Raji (cell line): ENCODE data around the gene ACADVL.

ENCODE experiments used
- POLR2A ChIP-seq: IDR thresholded peaks from 2 replicates; pipeline ENCODE4 v1.6.1; 2011; ENCODE audit warnings: low read depth, low read length, control low read depth; ENCODE audit not compliant: insufficient read depth

Gene ACADVL

DNA sequence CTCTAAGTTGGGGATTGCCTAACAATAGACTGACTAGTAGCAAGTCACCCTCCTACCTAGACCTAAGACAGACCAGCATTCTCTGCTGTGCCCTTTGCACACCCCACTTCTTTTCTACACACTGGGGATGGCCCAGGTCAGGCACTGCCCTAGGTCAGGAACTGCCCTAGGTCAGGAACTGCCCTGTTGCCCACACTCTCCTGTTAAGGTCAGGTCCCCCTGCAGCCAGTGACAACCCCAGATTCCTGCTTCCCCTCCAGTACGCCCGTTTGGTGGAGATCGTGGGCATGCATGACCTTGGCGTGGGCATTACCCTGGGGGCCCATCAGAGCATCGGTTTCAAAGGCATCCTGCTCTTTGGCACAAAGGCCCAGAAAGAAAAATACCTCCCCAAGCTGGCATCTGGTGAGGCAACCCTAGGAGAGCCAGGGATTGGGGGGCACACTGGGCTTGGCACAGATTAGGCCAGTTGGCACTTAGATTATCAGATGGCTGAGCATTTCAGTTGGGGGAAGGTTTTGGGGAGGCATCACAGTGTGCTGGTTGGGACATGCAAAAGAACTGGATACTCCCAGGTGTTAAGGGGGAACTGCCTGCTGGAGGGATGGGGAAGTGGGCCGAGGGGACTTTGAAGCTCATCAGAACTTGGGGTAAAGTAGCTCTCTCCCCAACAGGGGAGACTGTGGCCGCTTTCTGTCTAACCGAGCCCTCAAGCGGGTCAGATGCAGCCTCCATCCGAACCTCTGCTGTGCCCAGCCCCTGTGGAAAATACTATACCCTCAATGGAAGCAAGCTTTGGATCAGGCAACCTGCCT, 1.7 kb downstream of the ACADVL start:
- peak; percentile 19; the same call in 1 of the 2 replicates for TF ChIP-seq POLR2A

DNA sequence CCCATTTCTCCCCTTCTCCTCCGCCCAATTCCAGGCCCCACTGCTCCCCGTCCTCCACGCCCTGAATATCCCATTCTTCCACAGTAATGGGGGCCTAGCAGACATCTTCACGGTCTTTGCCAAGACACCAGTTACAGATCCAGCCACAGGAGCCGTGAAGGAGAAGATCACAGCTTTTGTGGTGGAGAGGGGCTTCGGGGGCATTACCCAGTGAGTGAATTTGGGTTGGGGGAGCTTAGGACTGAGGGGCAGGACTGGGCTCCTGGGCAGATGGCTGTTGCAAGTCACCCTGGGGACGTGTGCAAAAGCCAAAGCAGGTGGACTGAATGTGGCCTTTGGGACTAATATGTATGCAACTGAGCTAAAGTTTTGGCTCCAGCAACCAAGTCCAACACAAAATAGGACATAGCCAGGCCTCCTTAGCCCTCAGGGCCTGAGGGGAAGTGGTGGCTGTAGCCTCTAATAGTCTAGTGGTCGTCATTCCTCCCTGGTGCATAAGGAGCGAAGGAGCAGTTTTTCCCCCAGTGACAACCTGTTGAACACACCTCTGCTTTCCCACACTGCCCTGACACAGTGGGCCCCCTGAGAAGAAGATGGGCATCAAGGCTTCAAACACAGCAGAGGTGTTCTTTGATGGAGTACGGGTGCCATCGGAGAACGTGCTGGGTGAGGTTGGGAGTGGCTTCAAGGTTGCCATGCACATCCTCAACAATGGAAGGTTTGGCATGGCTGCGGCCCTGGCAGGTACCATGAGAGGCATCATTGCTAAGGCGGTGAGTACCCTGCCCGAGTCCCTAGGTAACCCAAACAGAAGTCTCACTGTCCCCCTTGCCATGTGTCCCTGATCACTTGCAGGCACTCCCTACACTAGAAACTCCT, 2.6 kb downstream of the ACADVL start:
- peak; percentile 16; the same call in 1 of the 2 replicates for TF ChIP-seq POLR2A

DNA sequence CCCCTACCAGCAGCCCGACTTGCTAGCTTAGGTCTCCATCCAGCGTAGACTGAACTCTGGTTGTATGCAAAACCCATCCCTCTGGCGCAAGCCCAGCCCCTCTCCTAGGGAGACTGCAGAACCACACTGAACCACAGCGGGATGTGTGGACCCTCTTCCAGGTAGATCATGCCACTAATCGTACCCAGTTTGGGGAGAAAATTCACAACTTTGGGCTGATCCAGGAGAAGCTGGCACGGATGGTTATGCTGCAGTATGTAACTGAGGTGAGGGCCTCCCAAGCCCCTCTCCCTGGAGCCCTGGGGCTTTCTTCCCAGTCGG, 3.2 kb downstream of the ACADVL start:
- TF ChIP-seq POLR2A, result no peak; the same call in 1 of the 2 replicates

DNA sequence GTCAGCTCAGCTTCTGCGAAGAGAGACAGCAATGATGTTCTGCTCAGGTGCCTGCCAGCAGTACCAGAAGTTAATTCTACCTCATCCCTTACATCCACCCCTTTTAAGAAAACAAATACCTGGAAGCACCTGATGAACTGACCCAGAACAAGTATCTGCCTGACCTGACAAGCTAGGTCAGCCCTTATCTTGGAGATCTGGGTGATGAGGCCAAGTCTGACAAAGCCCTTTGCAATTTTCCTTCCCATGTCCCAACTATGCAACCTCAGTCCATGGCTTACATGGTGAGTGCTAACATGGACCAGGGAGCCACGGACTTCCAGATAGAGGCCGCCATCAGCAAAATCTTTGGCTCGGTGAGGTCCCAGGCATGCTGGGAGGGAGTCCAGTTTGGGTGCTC, 3.6 kb downstream of the ACADVL start:
- no peak for TF ChIP-seq POLR2A

DNA sequence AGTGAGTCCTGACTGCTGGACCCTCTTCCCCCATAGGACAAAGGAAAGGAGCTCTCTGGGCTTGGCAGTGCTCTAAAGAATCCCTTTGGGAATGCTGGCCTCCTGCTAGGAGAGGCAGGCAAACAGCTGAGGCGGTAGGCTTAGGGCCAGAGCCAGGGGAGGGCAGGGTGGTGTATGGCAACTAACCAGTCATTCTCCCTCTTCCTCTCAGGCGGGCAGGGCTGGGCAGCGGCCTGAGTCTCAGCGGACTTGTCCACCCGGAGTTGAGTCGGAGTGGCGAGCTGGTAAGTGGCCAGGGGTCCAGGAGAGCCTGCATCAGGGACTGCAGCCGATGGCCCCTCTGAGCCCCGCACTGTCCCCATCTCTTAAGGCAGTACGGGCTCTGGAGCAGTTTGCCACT, 4.4 kb downstream of the ACADVL start:
- TF ChIP-seq POLR2A, result no peak

DNA sequence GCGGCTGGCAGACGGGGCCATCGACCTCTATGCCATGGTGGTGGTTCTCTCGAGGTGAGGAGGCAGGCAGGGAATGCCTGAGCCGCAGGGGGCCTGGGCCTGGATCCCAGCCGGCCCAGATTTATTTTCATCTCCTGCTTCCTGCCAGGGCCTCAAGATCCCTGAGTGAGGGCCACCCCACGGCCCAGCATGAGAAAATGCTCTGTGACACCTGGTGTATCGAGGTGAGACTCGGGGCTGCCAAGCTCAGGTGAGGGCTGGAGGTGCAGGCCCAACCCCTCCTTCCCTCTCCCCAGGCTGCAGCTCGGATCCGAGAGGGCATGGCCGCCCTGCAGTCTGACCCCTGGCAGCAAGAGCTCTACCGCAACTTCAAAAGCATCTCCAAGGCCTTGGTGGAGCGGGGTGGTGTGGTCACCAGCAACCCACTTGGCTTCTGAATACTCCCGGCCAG, 4.9 kb downstream of the ACADVL start:
- TF ChIP-seq POLR2A, result no peak

DNA sequence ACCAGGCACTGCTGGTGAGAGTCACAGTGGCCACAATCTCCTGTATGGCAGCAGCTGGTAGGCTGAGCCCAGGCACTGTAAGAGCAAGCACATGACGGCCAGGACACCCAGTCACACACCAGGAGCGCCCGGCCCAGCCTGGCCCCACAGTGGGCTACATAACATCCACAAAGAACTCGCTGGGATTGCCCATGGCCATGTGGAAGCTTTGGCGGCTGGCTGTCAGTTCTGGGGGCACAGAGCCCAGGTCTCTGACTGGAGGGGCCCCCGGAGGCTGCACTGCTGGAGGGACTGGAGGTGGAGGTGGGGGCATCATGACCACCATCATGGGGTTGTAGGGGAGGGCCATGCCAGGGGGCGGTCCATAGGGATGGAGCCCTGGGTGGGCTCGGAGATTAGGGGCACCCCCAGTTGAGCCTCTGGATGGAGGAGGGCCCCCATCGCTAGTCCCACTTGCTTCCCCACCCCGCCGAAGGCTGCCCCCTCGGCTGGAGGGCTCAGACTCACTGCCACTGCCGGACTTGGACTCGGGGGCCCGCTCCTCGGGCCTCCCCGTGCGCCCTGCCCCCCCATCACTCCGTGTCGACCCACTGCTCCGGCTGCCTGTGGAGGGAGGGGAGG, 6.1 kb downstream of the ACADVL start:
- TF ChIP-seq POLR2A, result no peak

DNA sequence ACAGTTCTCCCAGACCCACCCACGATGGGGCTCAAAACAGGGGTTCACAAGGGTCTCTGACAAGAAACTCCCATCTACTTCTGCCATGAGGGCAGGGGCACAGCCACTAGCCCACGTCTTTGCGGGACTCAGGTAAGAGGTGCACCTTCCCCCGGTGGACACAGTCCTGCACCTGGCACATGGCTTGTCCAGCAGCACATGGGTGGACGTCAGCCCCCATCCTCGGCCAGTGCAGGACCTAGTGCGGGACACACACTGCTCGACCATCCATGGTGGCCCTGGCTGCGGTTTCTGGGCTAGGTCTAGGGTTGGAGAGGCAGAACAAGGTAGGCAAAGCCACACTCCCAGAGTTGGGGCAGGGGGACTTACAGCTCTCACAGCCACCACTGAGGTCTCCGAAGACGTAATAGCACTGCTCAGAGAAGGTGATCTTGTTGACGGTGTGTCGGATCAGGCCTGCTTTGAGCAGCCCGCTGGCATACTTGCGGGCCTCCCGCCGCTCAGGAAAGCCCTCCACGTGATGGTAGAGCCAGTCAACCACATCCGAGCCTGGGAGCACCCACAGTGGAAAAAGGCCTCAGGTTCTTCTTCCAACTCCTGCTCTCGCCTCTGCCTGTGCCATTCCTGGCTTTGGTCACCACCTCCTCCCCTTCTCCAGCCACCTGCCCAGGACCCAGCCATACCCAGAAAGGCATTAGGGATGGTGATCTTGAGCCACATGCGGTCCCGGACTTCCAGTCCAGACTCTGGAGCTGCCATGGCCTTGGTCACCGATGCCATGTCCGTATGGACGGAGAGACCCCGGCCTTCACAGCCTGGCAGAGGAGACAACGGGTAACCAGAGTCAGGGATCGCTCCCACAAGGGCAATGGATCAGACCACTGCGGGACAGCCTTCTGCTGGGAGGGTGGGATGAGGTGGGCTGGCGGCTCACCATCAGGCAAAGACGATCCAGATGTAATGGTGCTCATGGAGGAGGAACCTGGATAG, 7.3 kb downstream of the ACADVL start:
- TF ChIP-seq POLR2A, result no peak

DNA sequence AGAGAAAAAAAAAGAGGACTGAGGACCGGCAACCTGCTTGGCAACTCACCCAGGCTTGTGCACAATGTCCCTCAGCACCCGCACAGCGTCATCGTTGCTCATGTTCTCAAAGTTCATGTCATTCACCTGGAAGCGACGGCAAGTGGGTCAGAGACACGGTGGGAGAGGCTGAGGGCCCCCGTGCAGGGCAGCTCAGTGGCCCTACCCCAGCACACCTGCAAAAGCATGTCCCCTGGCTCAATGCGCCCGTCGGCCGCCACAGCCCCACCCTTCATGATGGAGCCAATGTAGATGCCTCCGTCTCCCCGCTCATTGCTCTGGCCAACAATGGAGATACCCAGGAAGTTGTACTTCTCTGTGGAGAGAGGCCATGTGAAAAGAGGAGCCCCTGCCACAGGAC, 9.2 kb downstream of the ACADVL start:
- TF ChIP-seq POLR2A, result no peak

DNA sequence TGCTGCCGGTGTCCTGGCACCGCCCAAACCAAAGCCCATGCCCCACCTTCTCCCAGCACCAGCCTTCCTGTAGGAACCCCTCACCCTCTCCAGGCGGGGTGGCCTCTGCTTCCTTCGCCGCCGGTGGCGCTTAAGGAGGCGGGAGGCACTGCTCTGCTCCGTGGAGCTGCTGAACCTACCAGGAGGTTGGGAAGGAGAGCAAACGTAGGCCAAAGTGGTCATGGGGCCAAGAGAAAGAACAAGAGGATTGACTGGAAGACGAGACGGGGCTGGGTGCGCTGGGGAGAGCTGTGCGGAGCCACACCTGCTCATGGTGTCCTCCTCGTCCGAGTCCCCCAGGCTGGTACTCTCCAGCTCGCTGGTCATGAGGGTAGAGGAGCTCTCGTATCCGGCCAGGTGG, 9.8 kb downstream of the ACADVL start:
- no peak for TF ChIP-seq POLR2A

DNA sequence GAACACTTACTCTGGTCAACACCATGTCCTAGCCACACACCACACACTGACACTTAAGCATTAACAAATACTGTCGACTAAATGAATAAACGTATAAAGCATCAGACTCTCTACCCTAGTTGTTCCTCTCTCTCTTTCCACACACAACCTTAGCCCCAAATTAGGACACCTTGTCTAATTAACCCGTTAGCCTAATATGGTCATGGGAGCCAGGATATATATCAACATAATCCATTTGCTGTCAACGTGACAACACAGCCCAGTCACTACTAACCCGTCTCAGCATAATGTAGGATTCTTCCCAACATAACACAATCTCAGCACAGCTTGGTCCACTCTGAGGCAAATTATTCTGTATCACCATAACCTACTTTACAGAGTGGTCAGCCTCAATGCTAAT, 12.4 kb downstream of the ACADVL start:
- TF ChIP-seq POLR2A, result no peak

DNA sequence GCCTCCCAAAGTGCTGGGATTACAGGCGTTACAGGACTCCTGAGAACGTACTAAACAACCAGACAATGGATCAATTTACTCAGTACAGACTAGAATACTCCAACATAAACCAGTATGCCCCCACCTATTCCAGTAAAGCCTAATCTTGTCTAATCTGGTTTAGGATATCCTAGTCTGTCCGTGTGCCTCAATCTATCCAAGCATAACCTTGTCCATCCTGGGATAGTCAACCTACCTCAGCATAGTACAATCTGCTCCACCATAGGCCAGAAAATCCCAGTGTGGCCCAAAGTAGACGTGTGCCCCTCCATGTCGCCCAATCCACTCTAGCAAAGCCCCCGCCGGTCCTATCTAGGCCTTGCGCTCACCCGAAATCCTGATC, 14.0 kb downstream of the ACADVL start:
- TF ChIP-seq POLR2A, result no peak

DNA sequence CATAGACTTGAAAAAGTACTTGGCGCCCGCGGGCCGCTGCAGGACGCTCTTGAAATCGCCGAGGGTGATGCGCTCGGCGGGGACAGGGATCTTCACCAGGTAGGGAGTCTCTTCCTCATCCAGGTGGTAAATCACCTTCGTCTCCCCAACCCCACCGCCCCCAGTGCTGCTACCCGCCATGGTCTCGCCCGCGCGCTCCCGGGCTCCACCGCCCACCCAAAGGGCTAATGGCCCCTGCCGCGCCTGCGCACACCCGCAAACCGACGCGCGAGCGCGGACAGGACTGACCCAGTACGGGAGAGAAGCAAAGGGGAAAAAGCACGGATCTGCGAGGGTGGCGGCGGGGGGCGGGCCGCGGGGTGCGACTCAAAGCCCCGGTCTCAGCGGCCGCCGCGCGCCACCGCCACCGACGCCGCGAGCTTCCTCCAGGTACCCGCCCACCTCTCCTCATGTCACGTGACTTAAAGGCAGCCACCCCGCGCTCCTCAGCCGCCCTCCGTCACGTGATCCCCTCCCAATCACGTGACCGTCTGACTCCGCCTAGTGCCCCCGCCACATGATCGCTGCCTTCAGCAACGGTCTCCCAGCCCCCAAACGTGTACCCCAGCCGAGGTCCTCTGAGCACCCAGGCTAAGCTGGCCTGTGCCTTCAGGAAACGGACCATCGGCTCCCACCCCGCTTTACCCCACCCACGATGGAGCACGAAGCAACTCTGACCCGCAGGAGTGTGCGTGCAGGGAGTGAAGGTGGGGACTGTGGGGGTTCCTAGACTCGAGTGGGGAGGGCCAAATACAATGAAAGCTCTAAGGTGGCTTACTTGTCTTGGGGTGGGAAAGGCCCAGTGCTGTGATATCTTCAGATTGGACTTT, 14.6 kb downstream of the ACADVL start, which contains the start of gene DVL2:
DVL2 (minus strand) TSS at position 435 of the 869 bp plus-strand sequence; CDS start at position 180, 255 bp downstream.
- TF ChIP-seq POLR2A, result peak; percentile 93
